HG02623 (cell line): ENCODE results near the gene CRYBA2.

Experiments used
- ATAC-seq: cut with Tn5 transposase; IDR thresholded peaks from one replicate; pipeline ENCODE4 v1.9.1; 2021; ENCODE audit warnings: moderate library complexity; ENCODE audit not compliant: unreplicated experiment

The CRYBA2 gene

DNA sequence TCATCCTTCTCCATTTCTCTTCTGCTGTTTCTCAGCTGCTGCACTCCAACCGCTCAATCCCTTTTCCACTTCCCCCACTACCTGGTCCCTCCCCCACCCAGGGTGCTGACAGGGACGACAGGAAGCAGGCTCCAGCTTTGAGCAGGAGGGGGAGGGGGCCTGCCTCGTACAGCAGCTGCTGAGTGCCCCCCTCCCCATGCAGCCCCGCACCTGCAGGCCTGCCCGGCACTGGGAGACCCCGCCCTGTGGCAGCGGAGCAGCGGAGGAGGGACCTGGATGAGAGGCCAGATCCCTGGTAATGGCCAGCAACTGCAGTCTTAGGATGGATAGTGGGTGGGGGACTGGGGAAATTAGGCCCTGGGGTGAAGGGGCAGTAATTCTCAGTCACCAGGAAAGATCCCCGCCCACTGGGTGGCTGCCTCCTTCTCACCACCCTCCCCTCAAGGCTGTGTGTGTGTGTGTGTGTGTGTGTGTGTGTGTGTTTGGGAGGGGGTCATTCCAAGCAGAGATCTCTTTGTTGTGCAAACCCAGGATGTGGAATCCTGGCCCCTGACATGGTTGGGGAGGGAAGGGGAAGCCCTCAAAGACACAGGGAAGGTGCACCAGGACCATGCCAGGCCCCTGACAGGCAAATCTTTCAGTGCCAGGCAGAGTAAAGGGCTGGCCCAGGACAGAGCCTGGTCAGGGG, 6.8 kb upstream of the CRYBA2 start:
- no peak for ATAC-seq

- ATAC-seq = no peak
Measured at GRCh38 chr2:218999021-218999880, 6.0 kb upstream of the CRYBA2 start.

GRCh38 chr2:218998414-218999002, 5.3 kb upstream of the CRYBA2 start:
- ATAC-seq = no peak

DNA sequence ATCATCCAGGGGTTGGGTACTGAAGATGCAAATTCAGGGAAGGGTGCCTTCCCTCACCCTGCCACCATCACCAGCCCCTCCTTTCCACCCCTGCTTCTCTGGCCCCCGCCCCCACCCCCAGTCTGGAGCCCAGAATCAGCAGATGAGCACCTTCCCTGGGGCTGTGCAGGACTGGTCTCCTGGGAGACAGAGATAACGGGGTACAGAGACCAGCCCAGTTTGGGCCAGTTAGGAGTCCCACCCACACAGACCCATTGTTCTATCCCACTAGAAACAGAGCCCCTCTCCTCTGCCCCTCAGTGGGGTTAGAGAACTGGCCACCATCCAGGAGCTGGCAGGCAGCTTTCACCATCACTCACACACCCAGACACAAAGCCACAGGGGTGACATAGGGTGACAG, 4.5 kb upstream of the CRYBA2 start:
- no peak for ATAC-seq

DNA sequence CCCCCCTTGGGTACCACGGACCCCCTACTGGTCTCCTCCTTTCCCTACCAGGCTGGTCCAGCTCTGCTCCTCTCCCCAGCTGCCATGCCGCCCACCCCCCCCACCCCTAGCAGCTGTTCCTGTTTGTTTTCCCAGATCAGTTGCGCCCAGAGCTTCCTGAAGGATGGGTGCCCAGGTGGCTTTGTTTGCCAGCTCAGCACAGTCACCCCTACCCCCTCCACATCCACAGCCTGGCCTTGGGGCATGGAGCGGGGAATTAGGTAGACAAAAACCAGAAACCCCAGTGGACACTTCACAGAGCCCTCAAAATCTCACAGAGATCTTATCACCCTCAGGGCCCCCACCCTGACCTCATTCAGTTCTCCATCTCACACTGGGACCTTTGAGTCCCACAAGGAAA, 3.7 kb upstream of the CRYBA2 start:
- ATAC-seq = no peak

DNA sequence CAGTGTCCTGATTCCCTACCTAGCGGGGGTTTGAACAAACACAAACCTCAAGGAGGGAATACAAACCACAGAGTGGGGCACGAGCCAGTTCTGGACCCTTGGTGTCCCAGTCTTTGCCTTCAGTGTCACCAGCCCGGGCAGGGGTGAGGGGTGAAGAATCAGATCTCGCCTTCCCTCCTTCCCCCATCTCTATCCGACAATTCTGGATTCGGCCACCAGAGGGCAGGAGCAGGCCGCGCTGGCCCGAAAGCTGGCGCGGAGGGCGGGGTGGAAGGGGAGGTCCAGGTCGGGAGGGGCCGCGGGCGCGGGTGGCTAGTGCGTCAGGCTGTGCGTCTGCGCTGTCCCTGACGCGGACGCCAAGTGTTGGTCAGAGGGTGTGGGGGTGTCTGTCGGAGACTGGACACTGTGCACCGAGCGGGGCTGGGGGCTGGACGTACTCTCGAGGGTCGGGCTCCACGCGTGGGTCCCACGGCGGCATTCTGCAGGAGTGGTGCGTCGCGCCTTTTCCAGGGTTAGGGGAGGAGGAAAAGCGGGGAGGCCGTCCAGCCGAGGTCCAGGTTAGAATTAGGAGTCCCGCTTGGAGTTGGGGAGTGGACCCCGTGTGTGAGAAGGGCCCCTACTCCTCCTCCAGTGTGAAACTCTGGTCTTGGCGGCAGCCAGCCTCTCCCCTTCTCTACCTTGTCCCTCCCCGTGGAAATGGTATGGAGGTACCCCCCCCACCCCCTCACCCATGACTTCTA, 2.9 kb upstream of the CRYBA2 start:
- ATAC-seq = no peak

- ATAC-seq = no peak
Measured at GRCh38 chr2:218995561-218995960, 2.3 kb upstream of the CRYBA2 start.

DNA sequence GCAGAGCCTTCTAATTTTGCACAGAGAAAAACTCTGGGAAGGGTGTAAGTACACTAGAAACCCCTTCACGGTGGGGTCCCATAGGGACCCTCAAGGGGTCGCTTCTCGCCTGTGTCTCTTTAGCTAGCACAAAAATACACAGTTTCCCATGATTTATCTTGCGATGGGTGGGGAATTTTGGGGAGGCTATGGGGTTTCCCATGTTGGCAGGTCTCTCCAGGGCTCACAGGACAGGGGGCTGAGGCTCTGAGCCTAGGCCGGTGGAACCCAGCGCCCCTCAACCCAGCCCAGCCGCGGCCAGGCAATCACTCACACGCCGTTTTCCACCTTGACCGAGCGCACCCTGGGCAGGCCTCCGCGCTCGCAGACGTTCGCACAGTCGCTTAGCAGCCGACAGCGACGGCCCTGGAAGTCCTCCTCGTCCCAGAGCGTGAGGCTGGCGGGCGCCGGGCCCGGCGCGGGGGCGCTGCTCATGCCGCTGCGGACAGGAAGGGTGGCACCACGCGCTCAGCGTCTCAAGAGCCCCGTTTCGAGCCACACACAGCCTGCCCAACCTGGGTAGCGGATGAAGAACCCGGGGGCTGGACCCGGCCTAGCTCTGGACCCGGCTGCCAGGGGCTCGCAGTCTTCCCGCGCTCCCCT, 398 bp downstream of the CRYBA2 start:
- no peak for ATAC-seq

- no peak for ATAC-seq
Measured at GRCh38 chr2:218992196-218992595, 1.0 kb downstream of the CRYBA2 start.

- ATAC-seq = no peak
Measured at GRCh38 chr2:218991674-218992168, 1.5 kb downstream of the CRYBA2 start.

DNA sequence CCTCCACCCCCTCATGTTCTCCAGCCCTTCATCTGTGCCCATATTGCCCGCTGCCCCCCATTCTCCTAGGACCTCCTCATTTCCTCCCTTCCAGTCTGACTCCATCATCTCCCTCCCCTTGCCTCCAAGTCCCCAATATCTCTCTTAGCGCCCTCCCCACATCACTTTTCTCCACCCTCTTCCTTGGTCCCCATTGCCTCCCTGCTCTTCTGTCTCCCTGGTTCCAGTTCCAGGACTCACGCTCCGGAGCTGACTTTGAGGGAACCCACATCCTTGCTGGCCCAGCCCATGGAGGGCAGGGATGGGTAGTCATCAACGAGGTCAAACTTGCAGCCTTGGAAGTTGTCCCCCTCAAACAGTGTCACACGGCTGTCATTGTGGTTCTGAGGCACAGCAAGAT, 2.6 kb downstream of the CRYBA2 start:
- no peak for ATAC-seq

DNA sequence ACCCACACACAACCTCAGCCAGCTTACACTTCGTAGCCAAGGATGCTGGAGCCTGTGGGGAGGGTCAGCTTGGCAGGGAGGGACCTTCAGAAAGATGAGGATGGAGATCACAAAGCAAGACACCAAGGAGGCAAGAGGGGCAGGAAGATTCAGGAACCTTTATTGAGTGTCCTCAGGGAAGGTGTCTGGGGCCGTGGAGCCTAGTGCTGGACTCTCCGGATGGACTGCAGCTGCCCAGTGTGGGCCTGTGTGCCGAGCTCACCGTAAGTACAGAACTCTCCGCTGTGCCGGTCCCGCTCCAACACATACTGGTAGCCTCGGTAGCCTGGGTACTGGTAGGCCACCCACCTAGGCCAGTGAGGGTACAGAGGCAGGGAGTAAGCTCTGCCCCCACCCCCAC, 3.2 kb downstream of the CRYBA2 start:
- no peak for ATAC-seq

GRCh38 chr2:218988650-218989049, 4.6 kb downstream of the CRYBA2 start:
- no peak for ATAC-seq

GRCh38 chr2:218988164-218988563, 5.1 kb downstream of the CRYBA2 start:
- ATAC-seq = no peak

- ATAC-seq = no peak
Measured at GRCh38 chr2:218986148-218986761, 7.0 kb downstream of the CRYBA2 start.

GRCh38 chr2:218985325-218986091, 7.7 kb downstream of the CRYBA2 start:
- ATAC-seq = no peak

DNA sequence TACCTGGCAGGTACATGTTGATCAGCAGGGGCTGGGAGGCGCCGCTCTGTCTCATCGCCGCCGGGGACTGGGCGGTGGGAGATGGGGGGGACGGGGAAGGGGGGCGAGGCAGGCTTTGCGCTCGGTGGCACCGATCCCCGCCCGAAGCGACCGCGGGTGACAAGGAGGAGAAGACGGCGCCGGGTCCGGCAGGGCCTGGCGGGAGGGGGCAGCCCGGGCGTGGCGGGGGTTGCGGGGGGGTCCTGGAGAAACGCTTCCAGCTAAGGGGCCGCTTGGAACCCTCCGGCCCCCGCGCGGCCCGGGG, 8.2 kb downstream of the CRYBA2 start, which contains the start of gene FEV:
Gene FEV, minus strand, starts transcription at position 164 of the 304 bp plus-strand sequence. Its CDS starts 109 bp downstream, at position 55.
- no peak for ATAC-seq

GRCh38 chr2:218984239-218985020, 8.8 kb downstream of the CRYBA2 start:
- ATAC-seq = no peak

- ATAC-seq = no peak
Measured at GRCh38 chr2:218983934-218984238, 9.3 kb downstream of the CRYBA2 start.
